Measurements from ENCODE around the gene FAM174B. TPM values are rescaled to one million over a fixed set of nuclear protein-coding genes. Genes with fewer than 3 reads are reported as not detected.

FAM174B gene
- total and polyA plus RNA-seq, 2 donors (not counting 1 experiment from before 2014, with no cell fraction given): 0.03 to 1.9 TPM

GRCh38 chr15:92652576-92652966 lies 3.0 kb downstream of the FAM174B start:
- DNase-seq (no peak), ATAC-seq (ENCODE audit: low read depth) (no peak)
- no peak overlapping the region for H3K27ac Mint-ChIP-seq
- ChIA-PET CTCF (no interaction called here), POLR2A (no interaction called here)
- Histone ChIP-seq H4K20me1 (ENCODE audit: control insufficient read depth, insufficient read depth, low read length, poor library complexity, severe bottlenecking) (no peaks in the 10 kb centered on the region), H3K27ac (ENCODE audit: low read length in 2 of 2) (no peak overlapping the region), H3K36me3 (replicated peaks in 1 of 2; ENCODE audit: control extremely low read depth in 1 of 2, control insufficient read depth in 1 of 2, extremely low read depth in 1 of 2, insufficient read depth in 2 of 2, low read length in 1 of 2) (no peaks in the 10 kb centered on the region), H3K9ac (ENCODE audit: low read length) (no peak overlapping the region), H3K79me2 (ENCODE audit: control insufficient read depth, insufficient read depth, low read length) (no peaks in the 10 kb centered on the region), H3K4me1 (ENCODE audit: control insufficient read depth in 2 of 2, insufficient read depth in 2 of 2, low read length in 2 of 2) (no peaks in the 10 kb centered on the region), H3K9me3 (ENCODE audit: control extremely low read depth in 1 of 3, control insufficient read depth in 2 of 3, insufficient read depth in 1 of 3, low read length in 2 of 3) (peaks cover 0 to 4% (median 0%) of the 10 kb centered on the region in 3 donors), H3K4me2 (replicated peaks; ENCODE audit: low read depth, low read length, poor library complexity, severe bottlenecking) (no peak overlapping the region), H3K27me3 (replicated peaks in 1 of 4; ENCODE audit: control extremely low read depth in 1 of 4, control insufficient read depth in 3 of 4, insufficient read depth in 4 of 4, low read length in 3 of 4) (peaks cover 0 to 40% (median 7%) of the 10 kb centered on the region in 4 experiments), H2AFZ (ENCODE audit: insufficient read depth, low read depth, low read length, poor library complexity, severe bottlenecking) (no peak overlapping the region), H3K4me3 (ENCODE audit: control extremely low read depth in 1 of 5, extremely low read depth in 1 of 5, insufficient read depth in 1 of 5, low read depth in 2 of 5, low read length in 4 of 5) (no peak overlapping the region)
- H3K9me3 Mint-ChIP-seq (ENCODE audit: insufficient read depth): peaks cover 5% of the 10 kb centered on the region
- no peak for TF ChIP-seq EZH2 (IDR thresholded peaks at IDR 0.05; ENCODE audit: borderline replicate concordance, insufficient read depth, low read depth, low read length, poor library complexity, severe bottlenecking)
- no peak for TF ChIP-seq CTCF (IDR thresholded peaks at IDR 0.05)
- H3K27me3 Mint-ChIP-seq: peaks cover 54% of the 10 kb centered on the region
- intact Hi-C loops (cut with micrococcal nuclease): no loop called here
- H3K4me3 Mint-ChIP-seq: no peak overlapping the region
- 96% methylated on average over 9 of the region's 9 CpGs for WGBS (ENCODE audit: insufficient coverage)
- peaks cover 13% of the 10 kb centered on the region for H3K4me1 Mint-ChIP-seq

GRCh38 chr15:92651877-92652575 lies 3.5 kb downstream of the FAM174B start:
- TF ChIP-seq CTCF (IDR thresholded peaks at IDR 0.05) (no peak), EZH2 (IDR thresholded peaks at IDR 0.05; ENCODE audit: borderline replicate concordance, insufficient read depth, low read depth, low read length, poor library complexity, severe bottlenecking) (no peak)
- no peak for ATAC-seq (ENCODE audit: low read depth)
- Histone ChIP-seq H3K4me3 (ENCODE audit: control extremely low read depth in 1 of 5, extremely low read depth in 1 of 5, insufficient read depth in 1 of 5, low read depth in 2 of 5, low read length in 4 of 5) (no peak overlapping the region), H3K27me3 (replicated peaks in 1 of 4; ENCODE audit: control extremely low read depth in 1 of 4, control insufficient read depth in 3 of 4, insufficient read depth in 4 of 4, low read length in 3 of 4) (peaks cover 0 to 40% (median 7%) of the 10 kb centered on the region in 4 experiments), H2AFZ (ENCODE audit: insufficient read depth, low read depth, low read length, poor library complexity, severe bottlenecking) (no peak overlapping the region), H3K36me3 (replicated peaks in 1 of 2; ENCODE audit: control extremely low read depth in 1 of 2, control insufficient read depth in 1 of 2, extremely low read depth in 1 of 2, insufficient read depth in 2 of 2, low read length in 1 of 2) (no peaks in the 10 kb centered on the region), H3K27ac (ENCODE audit: low read length in 2 of 2) (no peak overlapping the region), H3K9ac (ENCODE audit: low read length) (no peak overlapping the region), H3K79me2 (ENCODE audit: control insufficient read depth, insufficient read depth, low read length) (no peaks in the 10 kb centered on the region), H4K20me1 (ENCODE audit: control insufficient read depth, insufficient read depth, low read length, poor library complexity, severe bottlenecking) (no peaks in the 10 kb centered on the region), H3K4me2 (replicated peaks; ENCODE audit: low read depth, low read length, poor library complexity, severe bottlenecking) (no peak overlapping the region), H3K4me1 (ENCODE audit: control insufficient read depth in 2 of 2, insufficient read depth in 2 of 2, low read length in 2 of 2) (no peaks in the 10 kb centered on the region), H3K9me3 (ENCODE audit: control extremely low read depth in 1 of 3, control insufficient read depth in 2 of 3, insufficient read depth in 1 of 3, low read length in 2 of 3) (peaks cover 0 to 4% (median 0%) of the 10 kb centered on the region in 3 donors)
- Mint-ChIP-seq H3K4me1 (peaks cover 13% of the 10 kb centered on the region), H3K27me3 (peaks cover 49% of the 10 kb centered on the region), H3K27ac (no peak overlapping the region), H3K9me3 (ENCODE audit: insufficient read depth) (peaks cover 4% of the 10 kb centered on the region), H3K4me3 (no peak overlapping the region)
- intact Hi-C loops (cut with micrococcal nuclease): no loop called here
- no peak for DNase-seq
- ChIA-PET POLR2A (no interaction called here), CTCF (no interaction called here)
- WGBS (ENCODE audit: insufficient coverage): 90% methylated on average over 10 of the region's 10 CpGs
